WERI-Rb-1 (cell line): ENCODE data around the gene VAT1L.

ENCODE experiments used
- DNase-seq: peaks from one replicate; pipeline ENCODE4 v3.0.0-alpha.2; 2020
- H3K27ac ChIP-seq: fragments of 250-450 bp; sonication (Bioruptor Pico); 2 replicates; pipeline ENCODE4 v1.5.1; 2020; ENCODE audit warnings: mild to moderate bottlenecking, moderate library complexity
- H3K27me3 ChIP-seq: fragments of 250-450 bp; sonication (Bioruptor Pico); 2 replicates; pipeline ENCODE4 v1.5.1; 2021; ENCODE audit warnings: mild to moderate bottlenecking, low read depth, moderate library complexity; ENCODE audit not compliant: insufficient read depth, severe bottlenecking
- H3K36me3 ChIP-seq: fragments of 250-450 bp; sonication (Bioruptor Pico); 2 replicates; pipeline ENCODE4 v1.5.1; 2020; ENCODE audit warnings: mild to moderate bottlenecking, moderate library complexity
- H3K4me3 ChIP-seq: 2 replicates; pipeline ENCODE4 v1.5.1; 2011; ENCODE audit warnings: low read depth, mild to moderate bottlenecking, control low read depth, low read length
- H3K9me3 ChIP-seq: fragments of 250-450 bp; sonication (Bioruptor Pico); 2 replicates; pipeline ENCODE4 v1.5.1; 2021; ENCODE audit warnings: mild to moderate bottlenecking, moderate library complexity; ENCODE audit not compliant: severe bottlenecking
- CTCF ChIP-seq: IDR thresholded peaks from 2 replicates; pipeline ENCODE4 v1.5.1; 2011; ENCODE audit warnings: low read depth, mild to moderate bottlenecking, control low read depth, inconsistent platforms, low read length

VAT1L gene

GRCh38 chr16:78028018-78028417 lies 239.7 kb downstream of the VAT1L start:
- TF ChIP-seq CTCF: no peak
- no peak for DNase-seq
- no peaks in the 10 kb centered on the region for H3K9me3 ChIP-seq

More at GRCh38 chr16:78028018-78028417, 239.7 kb downstream of the VAT1L start:
- Histone ChIP-seq H3K27ac (no peak overlapping the region), H3K36me3 (no peaks in the 10 kb centered on the region), H3K4me3 (no peak overlapping the region), H3K27me3 (no peaks in the 10 kb centered on the region)
